IPS DF 19.7 (cell line): ENCODE measurements around the gene FAM53B.
"Not testable (repeated sequence)": the region's sequence is repeated elsewhere in the genome, so short reads cannot be mapped to it uniquely, and the experiment has no call there.

ENCODE experiments used
- DNase-seq: peaks from one replicate; pipeline ENCODE4 v3.0.0-alpha.2; 2013; ENCODE audit warnings: low read depth, low spot score

FAM53B gene

GRCh38 chr10:124611738-124612137 lies 132.4 kb downstream of the FAM53B start:
- no peak for DNase-seq

GRCh38 chr10:124610851-124611250 lies 133.3 kb downstream of the FAM53B start:
- DNase-seq: not testable (repeated sequence)

DNA sequence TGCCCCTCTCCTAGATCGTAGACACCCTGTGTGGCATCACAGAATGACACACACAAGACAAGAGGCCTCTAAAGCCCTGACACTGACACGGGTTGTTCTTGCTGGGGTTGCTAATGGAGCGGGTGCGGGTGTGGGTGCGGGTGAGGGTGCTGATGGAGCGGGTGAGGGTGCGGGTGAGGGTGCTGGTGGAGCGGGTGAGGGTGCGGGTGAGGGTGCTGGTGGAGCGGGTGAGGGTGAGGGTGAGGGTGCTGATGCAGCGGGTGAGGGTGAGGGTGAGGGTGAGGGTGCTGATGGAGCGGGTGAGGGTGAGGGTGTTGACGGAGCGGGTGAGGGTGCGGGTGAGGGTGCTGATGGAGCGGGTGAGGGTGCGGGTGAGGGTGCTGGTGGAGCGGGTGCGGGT lies 134.0 kb downstream of the FAM53B start:
- not testable (repeated sequence) for DNase-seq

GRCh38 chr10:124609698-124610097 lies 134.5 kb downstream of the FAM53B start:
- DNase-seq: no peak

DNA sequence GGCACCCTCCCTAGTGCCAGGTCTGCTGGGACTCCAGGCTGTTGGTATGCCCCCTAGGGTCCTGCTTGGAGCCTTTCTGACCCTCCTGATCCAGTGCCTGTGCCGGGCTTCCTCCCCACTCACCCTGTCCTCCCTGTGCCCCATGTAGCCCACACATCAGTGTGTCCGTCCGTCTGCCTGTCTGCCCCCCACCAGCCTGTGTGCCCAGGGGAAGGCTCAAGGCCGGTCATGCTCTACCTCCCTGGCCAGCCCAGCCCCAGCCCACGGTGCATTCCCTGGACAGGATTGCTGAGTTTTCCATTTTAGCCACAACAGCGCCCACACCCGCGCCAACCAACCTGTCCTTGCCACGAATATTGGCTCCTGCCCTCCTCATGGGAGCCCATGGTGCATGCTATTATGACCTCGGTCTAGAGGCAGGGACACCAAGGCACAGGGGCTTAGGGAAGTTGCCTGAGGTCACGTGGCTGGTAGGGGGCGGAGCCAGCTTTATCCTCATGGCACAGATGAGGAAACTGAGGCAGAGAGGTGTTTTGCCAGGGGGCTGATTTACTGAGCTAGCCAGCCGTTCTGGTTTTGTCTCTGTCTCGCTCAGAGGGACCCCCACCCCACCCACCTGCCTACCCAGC lies 136.0 kb downstream of the FAM53B start:
- DNase-seq: no peak

DNA sequence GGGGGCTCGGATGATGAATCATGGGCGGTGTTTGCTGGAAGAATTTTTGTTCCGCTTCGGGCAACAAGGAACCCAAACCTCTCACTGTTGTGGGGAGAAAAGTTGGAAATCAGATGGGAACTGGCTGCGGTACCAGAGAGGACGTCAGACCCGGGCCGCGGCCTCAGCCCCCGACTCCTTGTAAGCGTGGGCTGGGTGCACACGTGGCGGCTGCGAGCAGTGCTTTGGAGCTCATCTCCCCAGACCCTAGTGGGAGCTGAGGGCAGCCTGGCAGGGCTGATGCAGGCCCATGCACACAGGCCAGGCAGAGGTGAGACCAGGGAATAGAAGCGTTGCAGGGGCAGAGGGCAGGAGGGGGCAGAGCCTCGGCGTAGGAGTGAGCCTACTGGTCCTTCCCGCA lies 136.5 kb downstream of the FAM53B start:
- DNase-seq: no peak

GRCh38 chr10:124606822-124607221 lies 137.4 kb downstream of the FAM53B start:
- no peak for DNase-seq

DNA sequence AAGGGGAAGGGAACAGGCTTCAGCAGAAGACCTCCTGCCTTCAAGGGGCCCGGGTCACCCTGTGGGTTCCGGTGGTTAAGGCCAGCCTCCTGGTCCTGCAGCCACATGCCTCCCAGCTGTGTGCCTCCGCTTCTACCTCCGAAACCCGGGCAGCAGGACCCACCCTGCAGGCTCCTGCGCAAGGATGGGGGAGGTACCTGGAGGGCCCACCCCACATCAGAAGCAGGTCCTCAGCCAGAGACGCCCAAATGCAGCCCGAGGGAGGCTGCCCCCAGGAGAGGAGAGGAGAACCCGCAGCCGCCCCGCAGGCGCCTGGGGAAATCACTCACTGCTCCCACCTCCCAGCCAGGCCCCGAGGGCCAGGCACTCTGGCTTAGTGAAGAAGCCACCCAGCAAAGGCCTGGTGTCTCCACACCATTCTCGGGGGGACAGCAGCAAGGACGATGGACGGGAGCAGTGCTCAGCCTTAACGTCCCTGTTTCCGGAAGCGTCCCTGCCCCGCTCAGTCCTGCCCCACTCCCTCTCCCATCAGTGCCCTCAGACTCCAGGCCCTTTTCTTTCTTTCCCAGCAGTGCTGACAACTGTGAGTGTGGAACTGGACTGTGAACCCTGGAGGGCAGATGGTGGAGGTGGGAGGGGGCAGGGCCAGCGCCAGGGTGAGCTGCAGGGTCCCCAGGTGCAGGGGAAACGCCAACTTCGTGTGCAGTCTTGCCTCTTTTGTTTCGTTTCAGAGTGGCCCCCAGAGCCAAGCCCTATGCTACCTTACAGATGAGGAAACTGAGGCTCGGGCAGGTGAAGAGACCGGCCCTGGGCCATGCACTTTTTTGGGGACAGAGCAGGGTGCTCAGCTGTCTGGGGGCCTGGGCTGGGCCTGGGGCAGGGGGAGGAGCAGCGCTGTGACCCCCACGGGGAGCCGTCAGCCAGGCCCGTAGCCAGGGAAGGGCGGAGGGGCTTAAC lies 138.0 kb downstream of the FAM53B start:
- no peak for DNase-seq

- DNase-seq: no peak
These were observed 138.7 kb downstream of the FAM53B start for GRCh38 chr10:124605481-124605855.

- DNase-seq: no peak
These were observed 139.2 kb downstream of the FAM53B start for GRCh38 chr10:124605001-124605370.

DNA sequence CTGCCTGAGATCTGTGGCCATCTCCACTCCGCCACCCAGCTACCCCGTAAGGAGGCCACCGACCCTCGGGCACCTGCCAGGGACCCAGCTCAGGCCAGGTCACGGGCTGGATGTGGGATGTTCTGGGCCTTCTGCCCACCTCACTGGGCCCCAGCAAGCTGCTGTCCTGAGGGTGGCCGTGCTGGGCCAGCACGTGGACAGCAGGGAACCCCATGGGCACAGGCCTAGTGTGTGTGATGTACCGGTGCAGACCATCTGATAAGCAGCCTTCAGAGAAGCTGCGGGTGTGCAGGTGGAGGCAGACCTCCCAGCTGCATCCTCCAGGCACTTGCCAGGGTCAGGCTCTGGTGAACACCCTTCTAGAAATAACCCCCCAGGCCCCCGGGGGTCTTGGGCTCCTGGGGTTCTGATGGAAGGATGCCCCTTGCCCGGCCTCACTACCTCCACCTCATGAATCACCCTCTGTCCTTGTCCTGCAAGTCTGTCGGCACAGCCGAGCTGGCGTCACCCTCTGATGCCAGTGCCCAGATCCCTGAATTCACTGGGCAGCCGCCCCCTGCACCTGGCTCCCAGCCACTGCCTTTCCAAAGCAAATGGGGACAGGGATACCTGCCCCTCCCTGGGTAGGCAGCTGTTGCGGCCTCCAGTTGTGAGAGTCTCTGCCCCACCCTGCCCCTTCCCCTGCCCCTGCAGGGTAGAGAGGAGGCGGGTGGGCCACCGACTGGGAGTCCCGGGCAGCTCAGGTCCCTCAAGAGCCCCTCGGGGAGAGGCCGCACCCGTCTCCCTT lies 139.8 kb downstream of the FAM53B start:
- no peak for DNase-seq

DNA sequence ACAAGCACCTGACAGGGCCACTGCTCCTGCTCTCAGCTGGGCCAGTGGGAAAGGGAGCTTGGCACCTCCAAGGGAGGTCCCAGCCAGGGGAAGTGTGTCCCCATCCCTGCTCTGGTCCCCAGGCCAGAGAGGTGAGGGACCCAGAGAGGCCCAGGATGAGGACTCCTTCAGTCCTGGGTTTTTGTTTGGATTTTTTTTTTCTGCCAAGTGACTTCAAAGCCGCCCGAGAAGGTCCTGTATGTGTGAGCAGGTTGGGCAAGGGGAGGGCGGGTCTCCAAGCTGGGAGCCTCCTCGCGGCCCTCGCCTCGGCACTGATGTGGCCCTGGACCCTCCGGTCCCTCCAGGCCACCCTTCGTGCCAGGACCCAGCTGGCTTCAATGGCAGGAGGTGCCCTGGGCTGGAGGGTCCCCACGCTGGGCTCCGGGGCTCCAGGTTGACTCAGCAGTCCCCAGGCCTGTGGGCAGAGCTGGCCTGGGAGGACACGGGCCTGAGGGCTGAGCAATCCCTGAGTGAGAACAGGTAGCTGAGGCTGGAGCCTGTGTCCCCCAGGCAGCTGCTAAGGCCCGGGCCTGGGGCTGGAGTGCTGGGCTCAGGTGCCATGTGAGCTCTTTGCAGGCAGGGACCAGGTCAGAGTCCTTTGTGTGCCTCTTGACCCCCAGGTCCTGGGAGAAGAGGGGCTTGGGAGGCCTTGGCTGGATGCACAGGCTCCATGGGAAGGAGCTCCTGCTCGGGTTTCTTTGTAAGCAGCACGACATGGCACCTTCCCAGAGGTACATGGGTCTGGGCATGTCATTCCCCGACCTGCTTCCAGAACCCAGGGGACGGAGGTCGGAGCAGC lies 140.6 kb downstream of the FAM53B start:
- no peak for DNase-seq

GRCh38 chr10:124602646-124603365 lies 141.4 kb downstream of the FAM53B start:
- DNase-seq: no peak

GRCh38 chr10:124602121-124602561 lies 142.0 kb downstream of the FAM53B start:
- DNase-seq: no peak

GRCh38 chr10:124601431-124602120 lies 142.6 kb downstream of the FAM53B start:
- DNase-seq: no peak

- no peak for DNase-seq
These were observed 143.2 kb downstream of the FAM53B start for GRCh38 chr10:124601016-124601415.

- no peak for DNase-seq
These were observed 143.9 kb downstream of the FAM53B start for GRCh38 chr10:124600051-124600880.

DNA sequence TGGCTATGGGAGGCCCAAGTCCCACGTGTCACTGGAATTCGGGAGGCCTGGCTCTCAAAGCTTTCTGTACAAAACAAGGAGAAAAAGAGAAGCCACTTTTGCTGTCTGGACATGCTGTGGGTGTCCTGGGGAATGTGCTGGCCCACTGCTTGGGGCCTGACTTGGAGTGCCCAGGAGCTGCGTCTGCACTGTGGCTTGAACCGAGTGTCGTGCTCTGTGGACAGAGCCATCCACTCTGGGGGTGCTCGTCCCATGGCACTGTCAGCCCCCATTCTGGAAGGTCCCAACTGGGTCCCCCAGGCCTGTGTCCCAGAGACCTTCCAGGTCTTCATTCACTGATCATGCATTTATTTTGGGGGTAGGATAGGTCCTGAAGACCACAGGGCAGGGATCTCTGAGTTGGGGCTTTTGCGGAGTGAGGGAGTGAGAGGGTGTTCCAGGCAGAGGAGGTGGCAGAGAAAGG lies 144.6 kb downstream of the FAM53B start:
- no peak for DNase-seq
